NCI-H187 (cell line): ENCODE results near the gene SURF6.
"Not testable (repeated sequence)": the region's sequence is repeated elsewhere in the genome, so short reads cannot be mapped to it uniquely, and the experiment has no call there.

Source experiments
- DNase-seq, 2 experiments: peaks; one replicate each; lab custom pipeline; 2025; lab: John Stamatoyannopoulos, UW

SURF6 gene

DNA sequence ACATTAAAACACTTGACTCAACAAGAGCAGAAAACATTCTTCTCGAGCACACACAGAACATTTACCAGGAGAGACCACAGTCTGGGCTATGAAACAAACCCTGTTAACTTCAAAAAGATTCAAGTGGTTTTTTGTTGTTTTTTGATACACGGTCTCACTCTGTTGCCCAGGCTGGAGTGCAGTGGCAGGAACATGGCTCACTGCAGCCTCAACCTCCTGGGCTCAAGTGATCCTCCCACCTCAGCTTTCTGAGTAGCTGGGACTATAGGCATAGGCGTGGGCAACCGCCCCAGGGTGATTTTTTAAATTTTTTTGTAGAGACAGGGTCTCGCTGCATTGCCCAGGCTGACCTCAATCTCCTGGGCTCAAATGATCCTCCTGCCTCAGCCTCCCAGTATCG is 9.0 kb downstream of the SURF6 start:
- DNase-seq: not testable (repeated sequence)

DNA sequence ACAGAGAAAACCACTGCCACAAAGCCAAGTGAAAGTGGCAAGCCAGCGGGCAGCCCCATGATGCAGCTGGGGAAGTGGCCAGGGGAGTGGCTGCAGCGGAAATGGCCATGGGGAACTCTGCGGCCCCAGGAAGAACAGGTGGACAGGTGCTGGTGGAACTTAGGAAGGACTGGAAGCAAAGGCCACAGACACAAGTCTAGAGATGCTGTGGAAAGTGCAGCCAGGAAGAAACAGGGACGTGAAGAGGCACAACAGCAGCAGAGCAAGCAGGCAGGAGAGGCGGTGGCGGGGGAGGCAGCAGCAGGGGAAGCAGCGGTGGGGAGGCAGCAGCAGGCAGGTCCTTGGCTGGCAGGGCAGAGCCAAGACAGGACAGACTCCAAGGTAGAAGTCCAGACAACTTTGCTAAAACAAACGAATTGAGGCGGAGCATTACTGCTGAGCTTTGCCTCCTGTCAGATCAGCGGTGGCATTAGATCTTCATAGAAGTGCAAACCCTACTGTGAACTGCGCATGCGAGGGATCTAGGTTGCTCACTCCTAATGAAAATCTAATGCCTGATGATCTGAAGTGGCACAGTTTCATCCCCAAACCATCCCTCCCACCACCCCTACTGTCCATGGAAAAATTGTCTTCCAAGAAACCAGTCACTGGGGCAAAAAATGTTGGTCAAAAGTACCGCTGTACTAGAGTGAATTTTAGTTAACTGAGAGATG is 11.8 kb downstream of the SURF6 start:
- DNase-seq: no peak

DNA sequence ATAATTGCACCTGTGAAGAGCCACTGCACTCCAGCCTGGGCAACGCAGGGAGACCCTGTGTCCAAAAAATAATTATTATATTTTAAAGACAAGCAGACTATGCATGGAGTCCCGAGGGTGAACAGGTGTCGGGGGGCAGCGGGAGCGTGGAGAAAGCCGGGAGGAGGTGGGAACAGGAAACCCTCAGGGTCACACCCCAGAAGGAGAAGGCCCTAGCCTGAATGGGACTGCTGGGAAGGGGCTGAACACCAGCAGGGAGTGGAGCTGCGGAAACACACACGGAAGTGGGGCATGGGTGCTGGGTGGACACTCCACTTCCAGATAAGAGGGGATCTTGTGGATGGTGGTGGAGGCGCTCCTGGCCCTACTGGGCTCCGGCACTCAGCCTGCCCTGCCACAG is 12.8 kb downstream of the SURF6 start:
- DNase-seq: no peak

DNA sequence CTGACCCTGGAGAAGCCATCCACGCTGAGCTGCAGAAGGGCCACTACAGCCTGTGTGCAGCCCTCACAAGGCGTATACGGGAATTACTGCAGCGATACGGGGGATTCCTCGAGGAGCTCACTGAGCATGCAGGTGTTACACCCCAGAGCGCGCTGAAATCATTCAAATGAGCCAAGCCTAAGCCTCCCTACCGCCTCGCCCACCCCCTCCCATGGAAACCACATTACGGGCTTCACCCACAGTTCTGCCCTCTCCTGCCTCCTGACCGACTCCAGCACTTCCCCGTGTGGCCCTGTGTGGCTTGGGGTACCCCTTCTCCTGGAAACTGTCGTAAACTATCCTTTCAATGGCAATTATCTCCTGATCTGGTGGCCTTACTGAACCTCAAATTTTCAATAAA is 13.3 kb downstream of the SURF6 start:
- DNase-seq: no peak

DNA sequence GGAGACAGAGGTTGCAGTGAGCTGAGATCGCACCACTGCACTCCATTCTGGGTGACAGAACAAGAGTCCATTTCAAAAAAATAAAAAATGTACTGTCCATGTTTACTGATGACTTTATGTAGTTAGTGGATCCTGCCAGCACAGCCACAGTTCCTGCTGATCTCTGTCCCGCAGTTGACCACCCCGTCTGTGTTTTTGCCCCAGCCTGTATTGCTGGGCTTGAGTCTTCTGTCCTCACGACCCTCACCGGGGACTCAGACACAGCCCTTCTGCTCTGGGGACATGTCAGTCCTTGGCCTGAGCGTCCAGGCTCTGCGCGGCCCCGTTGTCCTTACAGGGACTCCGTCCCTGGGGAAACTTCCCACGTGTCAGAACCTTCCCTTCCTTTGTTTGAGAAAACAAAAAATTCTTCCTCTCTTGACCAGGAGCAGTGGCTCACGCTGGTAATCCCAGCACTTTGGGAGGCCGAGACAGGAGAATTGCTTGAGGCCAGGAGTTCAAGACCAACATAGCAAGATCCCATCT is 14.5 kb downstream of the SURF6 start:
- no peak for DNase-seq

DNA sequence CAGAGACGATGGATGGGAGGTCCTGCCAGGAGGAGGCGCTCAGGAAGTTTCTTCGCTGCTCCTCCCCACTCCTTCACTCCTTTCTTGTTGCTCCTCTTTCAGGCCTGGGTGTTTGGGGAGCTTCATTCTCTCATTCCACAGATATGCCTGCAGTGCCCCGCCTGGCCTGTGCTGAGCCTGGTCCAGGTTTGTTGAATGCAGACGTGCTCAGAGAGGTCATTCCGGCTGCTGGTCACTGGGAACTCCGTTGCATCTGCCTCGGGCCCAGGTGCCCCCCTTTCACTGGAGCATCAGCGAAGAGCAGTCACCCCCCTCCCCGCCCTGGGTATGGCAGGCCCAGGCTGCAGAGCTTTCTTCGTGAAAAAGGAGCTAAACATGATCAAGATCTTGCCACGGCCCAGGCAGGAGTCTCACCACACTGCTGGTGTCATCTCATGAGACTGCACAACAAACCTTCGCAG is 15.5 kb downstream of the SURF6 start:
- no peak for DNase-seq

DNA sequence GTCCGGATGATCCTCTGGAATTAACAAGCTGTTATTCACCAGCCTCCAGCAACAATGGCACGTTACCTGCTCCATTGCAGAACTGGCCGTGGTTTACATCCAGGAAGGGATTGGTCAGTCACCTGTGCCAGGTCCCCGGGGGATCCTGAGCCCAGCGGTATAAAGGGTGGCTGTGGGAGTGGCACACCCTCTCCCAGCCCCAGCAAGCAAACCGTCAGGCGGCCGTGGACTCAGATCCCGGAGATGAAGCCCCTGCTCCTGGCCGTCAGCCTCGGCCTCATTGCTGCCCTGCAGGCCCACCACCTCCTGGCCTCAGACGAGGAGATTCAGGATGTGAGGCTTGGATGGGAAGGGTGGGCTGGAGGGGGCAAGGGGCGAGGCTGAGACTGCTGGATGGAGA is 18.4 kb downstream of the SURF6 start:
- not testable (repeated sequence) for DNase-seq

DNA sequence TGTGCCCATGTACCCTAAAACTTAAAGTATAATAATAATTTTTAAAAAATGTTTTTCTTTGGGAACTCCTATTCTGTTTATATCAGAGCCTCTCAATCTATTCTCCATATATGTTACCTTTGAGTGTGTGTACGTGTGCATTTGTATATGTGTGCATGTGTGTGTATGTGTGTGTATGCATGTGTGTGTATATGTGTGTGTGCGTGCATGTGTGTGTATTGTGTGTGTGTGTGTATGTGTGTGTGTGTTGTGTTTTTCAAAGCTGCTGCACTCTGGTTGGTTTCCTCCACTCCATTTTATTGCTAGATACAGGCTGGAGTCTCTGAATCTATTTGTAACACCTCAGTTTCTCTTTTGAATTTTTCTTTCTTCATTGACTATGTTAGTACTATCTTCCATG is 20.0 kb downstream of the SURF6 start:
- no peak for DNase-seq

DNA sequence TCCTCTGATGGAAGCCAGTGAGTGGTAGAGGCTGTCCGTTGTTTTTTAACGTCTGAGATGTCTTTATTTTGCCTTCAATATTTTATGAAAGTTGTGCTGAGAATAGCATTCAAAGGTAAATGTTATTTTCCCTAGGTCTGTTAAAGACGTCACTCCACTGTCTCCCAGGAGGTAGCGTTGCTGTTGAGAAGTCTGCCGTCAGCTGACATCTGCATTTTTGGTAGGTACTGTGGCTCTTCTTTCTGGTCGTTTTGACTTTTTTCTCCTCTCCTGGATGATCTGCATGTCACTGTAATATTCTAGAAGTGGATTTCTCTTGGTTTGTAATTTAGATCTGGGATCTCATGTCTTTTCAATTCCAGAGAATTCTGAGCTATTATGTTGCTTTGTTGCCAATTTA is 26.4 kb downstream of the SURF6 start:
- DNase-seq: no peak

DNA sequence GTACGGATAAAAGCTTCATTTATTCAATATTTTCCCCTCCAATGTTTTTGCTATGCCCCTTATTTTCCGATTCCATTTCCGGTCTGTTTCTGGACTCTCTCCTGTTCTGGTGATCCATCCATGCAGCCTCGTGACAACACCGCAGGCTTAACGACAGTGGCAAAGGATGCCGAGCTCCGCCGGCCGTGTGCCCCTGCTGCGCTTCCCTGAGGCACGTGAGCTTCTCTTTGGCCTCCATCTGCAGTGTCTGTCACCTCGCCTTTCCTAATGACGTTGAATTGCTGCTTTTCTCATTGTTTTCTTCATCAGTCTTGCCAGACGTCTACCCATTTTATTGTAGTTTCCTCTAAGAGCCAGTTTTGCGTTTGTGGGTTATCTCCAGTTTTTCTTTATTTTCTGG is 28.7 kb downstream of the SURF6 start:
- no peak for DNase-seq

DNA sequence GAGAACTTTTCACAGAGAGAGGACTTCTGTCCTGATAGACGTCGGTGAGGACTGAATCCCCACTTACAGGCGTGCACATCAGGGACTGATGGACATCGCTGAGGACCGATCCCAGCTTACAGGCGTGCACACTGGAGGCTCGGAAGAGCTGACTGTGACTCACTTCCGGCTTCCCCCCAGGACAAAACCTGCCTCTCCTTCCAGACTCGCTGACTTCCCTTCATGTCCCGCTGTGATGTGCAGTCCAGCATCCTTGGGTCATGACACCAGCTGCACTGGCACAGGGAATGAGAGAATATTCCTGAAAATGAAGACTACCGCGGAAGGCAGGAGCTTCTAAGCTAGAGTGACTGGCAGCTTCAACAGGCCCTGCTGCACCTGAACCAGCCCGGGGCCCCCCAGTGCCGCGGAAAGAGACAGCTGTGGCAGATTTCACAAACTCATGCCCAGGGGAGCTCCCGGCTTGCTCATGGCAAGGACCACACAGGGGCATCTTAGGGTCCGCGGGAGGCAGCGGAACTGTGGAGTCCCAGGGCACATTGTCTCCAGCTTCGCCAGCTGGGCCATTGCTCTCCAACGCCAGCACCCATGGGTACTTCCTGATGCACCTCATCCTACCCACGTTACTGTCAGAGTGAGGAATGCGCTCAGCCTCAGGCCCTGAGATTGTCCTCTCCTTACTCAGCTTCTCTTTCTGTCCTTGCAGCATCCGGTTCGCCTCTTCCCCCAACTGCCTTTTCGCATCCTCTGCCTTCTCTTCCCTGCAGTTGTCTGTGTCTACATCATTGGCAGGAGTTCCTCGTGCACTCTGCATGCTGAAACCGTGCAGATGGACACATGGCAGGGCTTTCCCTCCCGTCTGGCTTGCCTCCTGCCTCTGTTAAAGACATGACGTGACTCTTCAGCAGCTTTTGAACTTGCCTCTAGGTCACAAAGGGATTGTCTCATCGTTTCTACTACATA is 29.5 kb downstream of the SURF6 start:
- no peak for DNase-seq

DNA sequence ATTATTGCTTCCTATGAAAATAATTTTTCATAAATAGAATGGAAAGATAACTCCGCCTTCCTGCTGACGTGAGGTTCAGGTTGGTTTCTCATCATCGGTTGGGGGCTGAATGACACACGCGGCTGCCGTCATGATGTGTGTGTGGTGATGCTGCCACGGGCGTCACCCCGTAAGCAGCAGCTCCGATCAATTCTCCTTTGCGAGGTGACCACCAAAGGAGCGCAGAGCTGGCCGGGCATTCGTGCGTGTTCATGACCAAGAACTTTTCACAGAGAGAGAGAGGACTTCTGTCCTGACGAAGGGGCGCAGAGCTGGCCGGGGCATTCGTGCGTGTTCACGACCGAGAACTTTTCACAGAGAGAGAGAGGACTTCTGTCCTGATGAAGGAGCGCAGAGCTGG is 30.3 kb downstream of the SURF6 start:
- DNase-seq: no peak

DNA sequence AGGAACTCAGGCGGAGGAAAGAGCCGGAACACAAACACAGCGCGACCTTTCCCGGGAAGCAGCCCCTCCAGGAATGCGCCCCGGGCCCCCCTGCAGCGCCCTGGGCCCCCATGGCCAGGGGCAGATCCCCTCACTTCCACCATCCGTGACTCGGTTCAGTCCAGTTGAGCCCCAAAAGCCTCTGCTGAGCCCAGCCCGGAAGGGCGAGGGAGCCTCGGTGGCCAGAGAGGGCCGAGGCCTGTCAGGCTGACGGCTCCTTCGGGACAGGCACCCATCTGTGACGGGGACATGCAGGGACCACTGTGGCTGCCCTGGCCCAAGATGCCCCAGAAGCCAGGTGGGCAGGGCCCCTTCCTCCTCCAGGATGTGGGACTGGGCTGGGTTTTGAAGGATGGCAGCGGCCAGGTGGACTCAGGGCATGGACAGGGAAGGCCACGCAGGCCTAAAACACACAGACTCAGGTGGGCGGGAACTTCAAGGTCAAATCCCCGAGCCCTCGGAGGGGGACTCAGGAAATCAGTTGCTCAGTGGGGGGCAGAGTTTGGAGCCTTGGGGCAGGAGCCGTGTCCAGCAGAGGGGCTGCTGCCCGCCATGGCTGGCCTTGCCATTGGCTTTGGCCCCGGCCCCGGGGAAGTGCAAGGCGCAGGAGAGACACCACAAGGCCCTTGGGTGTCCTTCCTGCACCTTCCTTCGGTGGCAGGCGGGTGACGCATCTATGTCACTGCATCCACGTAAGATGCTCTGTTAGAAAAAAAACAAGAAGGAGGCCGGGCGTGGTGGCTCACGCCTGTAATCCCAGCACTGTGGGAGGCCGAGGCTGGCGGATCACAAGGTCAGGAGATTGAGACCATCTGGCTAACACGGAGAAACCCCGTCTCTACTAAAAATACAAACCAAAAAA is 31.3 kb downstream of the SURF6 start:
- DNase-seq: no peak

DNA sequence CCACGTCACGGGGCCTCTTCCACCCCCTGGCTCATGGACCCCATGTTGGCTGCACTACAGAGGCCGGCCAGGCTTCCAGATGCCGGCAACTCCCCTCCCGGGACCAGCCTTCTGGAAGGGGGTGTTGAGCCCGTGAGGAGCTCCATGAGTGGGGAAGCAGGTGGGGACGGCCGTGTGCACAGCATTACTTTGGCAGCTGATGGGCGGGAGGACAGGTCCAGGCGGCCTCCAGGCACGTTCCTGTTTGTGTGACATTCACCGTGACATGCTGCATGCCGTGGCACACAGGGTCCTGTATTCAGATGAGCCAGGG is 31.9 kb downstream of the SURF6 start:
- DNase-seq: no peak

DNA sequence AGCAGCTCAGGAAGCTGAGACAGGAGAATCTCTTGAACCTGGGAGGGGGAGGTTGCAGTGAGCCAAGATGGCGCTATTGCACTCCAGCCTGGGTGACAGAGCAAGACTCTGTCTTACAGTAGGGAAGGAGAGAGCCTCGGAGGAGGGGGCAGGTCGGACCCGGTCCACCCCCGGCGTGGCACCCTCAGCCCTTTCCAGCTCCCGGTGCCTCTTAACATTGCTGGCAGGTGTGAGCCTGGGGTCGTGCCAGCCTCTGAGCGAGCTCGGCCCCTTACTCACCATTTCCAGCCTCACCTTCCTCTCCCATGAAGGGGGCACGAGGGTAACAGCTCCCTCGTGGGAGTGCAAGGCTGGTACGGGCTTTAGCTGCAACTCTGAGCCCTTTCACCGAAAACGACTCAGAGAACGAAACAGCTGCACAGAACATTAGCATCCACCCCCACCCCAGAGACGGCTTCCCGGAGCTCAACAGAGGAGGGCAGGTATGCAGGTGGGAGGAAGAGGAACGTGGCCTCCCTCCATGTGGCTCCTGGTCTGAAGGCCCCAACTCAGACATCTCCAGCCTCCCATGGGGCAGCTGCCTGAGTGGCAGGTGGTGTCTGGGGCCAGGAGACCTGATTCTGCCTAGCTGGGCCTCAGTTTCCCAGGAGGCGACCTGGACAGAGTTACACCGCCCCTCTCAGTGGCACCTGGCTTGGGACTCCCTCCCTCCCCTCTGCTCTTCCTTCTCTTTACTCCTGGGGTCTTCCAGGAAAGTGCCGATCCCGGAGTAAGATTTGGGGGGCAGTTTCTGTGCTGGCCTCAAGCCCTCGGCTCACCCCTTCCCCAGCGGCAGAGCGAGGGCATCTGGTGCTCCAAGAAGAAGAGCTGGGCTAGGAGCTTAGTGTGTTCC is 32.5 kb downstream of the SURF6 start:
- DNase-seq: no peak

DNA sequence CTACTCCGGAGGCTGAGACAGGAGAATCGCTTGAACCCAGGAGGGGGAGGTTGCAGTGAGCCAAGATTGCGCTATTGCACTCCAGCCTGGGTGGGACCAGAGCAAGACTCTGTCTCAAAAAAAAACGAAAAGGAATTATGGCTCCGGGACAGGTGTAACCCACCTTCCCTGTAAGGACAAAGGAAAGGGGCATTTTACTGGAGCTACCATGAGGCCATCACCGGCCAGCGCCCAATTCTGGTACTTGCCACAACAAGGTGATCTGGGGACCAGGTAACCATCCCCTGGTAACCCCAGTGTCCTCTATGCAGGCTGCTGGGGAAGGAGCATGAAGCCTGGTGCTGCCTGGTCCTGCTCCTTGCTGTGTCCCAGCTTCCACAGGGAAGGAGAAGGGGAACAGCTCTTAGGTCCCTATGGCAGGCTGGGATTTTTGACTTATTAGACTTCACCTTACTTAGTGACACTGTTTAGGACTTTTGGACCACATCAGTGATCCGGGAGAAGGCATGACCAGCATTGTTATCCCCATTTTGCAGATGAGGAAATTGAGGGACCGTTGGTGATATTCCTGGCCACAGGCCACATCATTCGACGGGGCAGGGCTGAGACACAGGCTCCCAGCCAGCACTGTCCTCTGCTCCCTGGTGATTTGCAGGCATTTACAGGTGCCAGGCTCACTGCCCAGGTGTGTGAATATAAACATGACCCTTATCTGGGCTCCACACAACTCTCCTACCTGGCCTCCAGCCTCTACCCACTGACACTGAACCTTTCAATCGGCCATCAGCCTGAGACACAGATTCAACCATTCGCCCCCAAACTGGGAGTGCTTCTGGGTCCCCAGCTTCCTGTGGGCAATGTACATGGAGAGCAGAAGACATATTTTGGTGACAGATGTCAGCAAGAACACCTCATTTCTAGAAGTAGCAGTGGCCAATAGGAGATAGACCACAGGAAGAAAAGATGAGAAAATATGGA is 34.4 kb downstream of the SURF6 start:
- DNase-seq: no peak

DNA sequence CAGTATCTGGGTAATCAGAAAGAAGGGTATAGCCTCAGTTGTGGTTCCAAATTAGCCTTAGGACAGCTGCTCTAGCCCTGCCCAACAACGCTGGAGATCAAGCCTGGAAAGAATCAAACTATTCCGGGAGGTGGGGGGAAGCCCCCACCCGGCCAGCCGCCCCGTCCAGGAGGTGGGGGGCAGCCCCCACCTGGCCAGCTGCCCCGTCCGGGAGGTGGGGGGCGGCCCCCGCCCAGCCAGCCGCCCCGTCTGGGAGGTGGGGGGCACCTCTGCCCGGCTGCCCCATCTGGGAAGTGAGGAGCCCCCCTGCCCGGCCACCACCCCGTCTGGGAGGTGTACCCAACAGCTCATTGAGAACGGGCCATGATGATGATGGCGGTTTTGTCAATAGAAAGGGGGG is 36.0 kb downstream of the SURF6 start:
- not testable (repeated sequence) for DNase-seq

DNA sequence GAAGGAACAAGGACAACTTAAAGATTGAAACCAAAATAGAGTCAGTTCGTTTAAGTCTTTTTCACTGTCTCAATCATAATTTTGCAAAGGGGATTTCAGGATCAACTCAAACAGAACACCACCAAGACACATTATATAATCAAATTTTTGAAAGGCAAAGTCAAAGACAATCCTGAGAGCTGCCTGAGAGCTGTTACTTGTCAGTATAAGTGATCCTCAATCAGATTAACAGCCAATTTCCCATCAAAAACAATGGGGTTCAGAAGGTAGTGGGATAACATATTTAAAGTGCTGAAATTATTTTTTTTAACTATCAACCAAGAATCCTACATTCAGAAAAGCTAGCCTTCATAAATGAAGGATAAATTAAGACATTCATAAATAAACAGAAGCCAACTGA is 41.7 kb downstream of the SURF6 start:
- DNase-seq: no peak

DNA sequence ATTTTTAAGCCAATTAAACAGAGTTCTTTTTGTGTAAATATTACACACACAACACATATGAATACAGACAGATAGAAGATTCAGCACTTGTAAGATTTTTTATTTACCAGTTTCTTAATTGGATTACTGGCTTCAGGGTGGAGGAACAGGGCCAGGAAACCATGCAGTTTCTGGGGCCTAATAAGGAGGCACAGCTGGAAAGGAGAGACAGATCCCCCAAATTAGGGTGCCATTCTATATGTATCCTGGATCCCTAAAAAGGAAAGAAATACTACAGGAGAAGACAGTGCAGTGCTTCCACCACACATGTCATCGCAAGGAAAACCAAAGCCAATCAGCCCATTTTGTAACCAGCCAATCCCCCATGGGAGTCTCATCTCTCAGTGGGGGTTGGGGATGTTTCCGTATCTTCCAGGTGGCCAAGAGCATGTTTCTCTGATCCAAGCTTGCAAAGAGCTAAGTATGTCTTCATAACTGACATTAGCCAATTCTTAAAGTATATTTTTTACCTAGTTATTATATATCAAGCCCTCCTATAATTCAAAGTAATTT is 45.2 kb downstream of the SURF6 start:
- DNase-seq: no peak

DNA sequence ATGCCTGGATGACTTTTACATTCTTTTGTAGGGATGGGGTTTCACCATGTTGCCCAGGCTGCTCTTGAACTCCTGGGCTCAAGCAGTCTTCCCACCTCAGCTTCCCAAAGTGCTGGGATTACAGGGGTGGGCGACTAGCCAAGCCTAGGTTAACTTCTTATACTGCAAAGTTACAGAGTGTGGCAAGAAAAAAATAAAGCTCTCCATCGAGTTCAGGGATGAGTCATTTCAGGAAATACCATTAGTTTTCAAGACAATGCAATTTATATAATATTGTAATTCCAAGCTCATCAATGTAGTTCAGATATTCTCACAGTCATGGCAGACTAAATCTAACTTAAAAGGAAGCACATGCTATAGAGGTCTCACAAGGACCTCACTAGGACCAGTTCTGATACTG is 49.5 kb downstream of the SURF6 start:
- no peak for DNase-seq
